Spleen (tissue), 11 donors: ENCODE measurements around the gene MFAP2. TPM values are rescaled to one million over a fixed set of nuclear protein-coding genes. Genes with fewer than 3 reads are reported as not detected.

Experiments used
- DNase-seq: peaks from one replicate; pipeline ENCODE4 v3.0.0-alpha.2; 2020
- H3K27ac ChIP-seq, 8 donors: fragments of 200-600 bp; sonication (generic) in 7 of 8; 1 replicate in 4 of 8; 2 replicates in 4 of 8; pipeline versions ENCODE4 v1.5.0 to v1.8.0; 2016 to 2021; ENCODE audit warnings: inconsistent platforms in 4 of 8, mild to moderate bottlenecking in 4 of 8, moderate library complexity in 1 of 8
- H3K27me3 ChIP-seq, 7 donors: fragments of 200-600 bp; sonication (generic) in 6 of 7; replicated peaks in 1 of 7; 1 replicate in 4 of 7; 2 replicates in 3 of 7; pipeline versions ENCODE4 v1.5.0 to v1.8.0; 2016 to 2021; ENCODE audit warnings: inconsistent platforms in 3 of 7, mild to moderate bottlenecking in 1 of 7
- H3K36me3 ChIP-seq, 6 donors: fragments of 200-600 bp; sonication (generic) in 5 of 6; 1 replicate in 4 of 6; 2 replicates in 2 of 6; pipeline versions ENCODE4 v1.5.0 to v1.8.0; 2016 to 2021; ENCODE audit warnings: inconsistent platforms in 2 of 6
- H3K4me1 ChIP-seq, 6 donors: fragments of 200-600 bp; sonication (generic) in 5 of 6; 1 replicate in 3 of 6; 2 replicates in 3 of 6; pipeline versions ENCODE4 v1.5.0 to v1.8.0; 2016 to 2021; ENCODE audit warnings: inconsistent platforms in 3 of 6
- H3K4me3 ChIP-seq, 8 donors: fragments of 200-600 bp; sonication (generic) in 7 of 8; 1 replicate in 4 of 8; 2 replicates in 4 of 8; pipeline versions ENCODE4 v1.5.0 to v1.8.0; 2016 to 2021; ENCODE audit warnings: inconsistent platforms in 4 of 8, mild to moderate bottlenecking in 4 of 8, moderate library complexity in 2 of 8
- H3K9me3 ChIP-seq, 8 donors: fragments of 200-600 bp; sonication (generic) in 7 of 8; 1 replicate in 4 of 8; 2 replicates in 4 of 8; pipeline versions ENCODE4 v1.5.0 to v1.8.0; 2016 to 2021; ENCODE audit warnings: inconsistent platforms in 4 of 8
- POLR2A ChIP-seq, 3 donors: fragments of 450-650 bp; IDR thresholded peaks; one replicate each; pipeline ENCODE4 v1.5.1; 2017; ENCODE audit warnings: antibody characterized with exemption in 3 of 3, mild to moderate bottlenecking in 1 of 3
- POLR2AphosphoS5 ChIP-seq, 3 donors: sonication (generic); formaldehyde crosslinking; IDR thresholded peaks; one replicate each; pipeline ENCODE4 v1.5.1; 2017; ENCODE audit warnings: antibody characterized with exemption in 3 of 3
- WGBS, 5 donors: extraction: QIAGEN DNeasy Blood & Tissue Kit in 3 of 5; methylation state at CpG; one replicate each; pipeline versions ENCODE4 v1.1.5 to v1.1.7; 2013 to 2018; 5-methylcytosine and 5-hydroxymethylcytosine counted together
- intact Hi-C: fragments of 100-400 bp; cut with DNase I; formaldehyde crosslinking; loops from one replicate; pipeline ENCODE4 v1.15.0; 2023; ENCODE audit warnings: low total_unique reads
- polyA plus RNA-seq, 3 donors: library from polyadenylated mRNA; stranded (reverse); fragments of 200-250 nt; gene quantifications; one replicate each; pipeline ENCODE4 v1.2.1, GENCODE V29; 2013
- total RNA-seq, 7 donors: library from RNA; depleted of rRNA in 3 of 7; stranded (reverse); fragments of >200 nt in 3 of 7; fragmentation: NEBNext Ultra II Directional in 4 of 7; extraction: Animal tissue kit (Norgen Biotek cat#: 25700) in 4 of 7; gene quantifications; one replicate each; pipeline versions ENCODE4 v1.1.0 to v1.2.1, GENCODE V29; 2016 to 2021
- TF ChIP-seq, protein P1 (sequence below), 11 experiments: fragments of 200-600 bp in 7 of 11; fragments of 450-650 bp in 4 of 11; sonication (generic) in 4 of 11; IDR thresholded peaks in 8 of 11; conservative IDR thresholded peaks in 3 of 11; 1 replicate in 7 of 11; 2 replicates in 4 of 11; pipeline versions ENCODE4 v1.4.0 to v1.8.0; 2016 to 2021; ENCODE audit warnings: antibody characterized with exemption in 11 of 11, inconsistent platforms in 4 of 11, mild to moderate bottlenecking in 1 of 11
- donor health status: healthy with polysubstance abuse.
- donor health status: DM: no; HTN: no; CAD: no; lungs with moderate emphysema.
- donor health status: DM: no; HTN: no; CAD: no.
- donor health status: Bipolar disorder and iron deficiency.
- donor health status: healthy.
- donor health status: DM: no; HTN: no; CAD: no.
- donor health status: DM: yes; HTN: yes; CAD: no.

Gene MFAP2
- total and polyA plus RNA-seq, 10 donors = 0.77 to 3.9 (median 1.2) TPM; not detected in 3

DNA sequence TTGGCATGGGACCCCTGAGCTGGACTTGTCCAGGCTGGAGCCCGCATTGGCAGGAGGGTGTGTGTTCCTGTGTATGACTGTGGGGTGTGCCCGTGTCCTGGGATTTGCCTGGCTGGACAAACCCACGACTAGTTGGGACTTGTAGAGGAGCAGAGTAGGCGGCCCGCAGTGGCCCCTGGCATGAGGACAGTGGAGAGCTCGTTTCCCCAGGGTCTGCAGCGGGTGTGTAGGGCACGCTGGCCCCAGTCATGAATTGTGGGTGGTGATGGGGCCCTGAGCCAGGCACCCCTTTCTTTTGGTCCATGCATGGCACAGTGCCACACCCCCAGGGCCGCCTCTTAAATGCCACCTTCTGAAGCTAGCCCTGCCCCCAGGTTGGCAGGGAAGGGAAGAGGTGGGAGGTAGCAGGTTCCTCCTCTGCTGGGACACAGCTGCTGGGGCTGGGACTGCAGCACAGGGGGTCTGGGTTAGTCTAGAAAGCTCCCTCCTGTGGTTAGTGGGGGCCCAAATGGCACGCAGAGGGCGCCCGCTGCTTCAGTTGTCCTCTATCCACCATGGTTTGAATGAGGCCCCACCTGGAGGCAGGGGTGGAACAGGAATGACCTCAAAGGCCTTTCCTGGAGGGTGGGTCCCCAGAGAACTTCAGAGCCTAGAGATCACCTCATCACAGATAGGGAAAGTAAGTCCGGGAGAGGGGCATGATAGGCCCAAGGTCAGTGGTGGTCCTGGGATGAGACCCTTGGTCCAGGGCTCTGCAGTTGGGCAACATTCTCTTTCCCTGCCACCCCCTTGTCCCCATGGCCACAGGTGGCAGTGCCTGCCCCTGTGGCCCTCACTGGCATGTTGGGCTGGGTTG is 54.6 kb downstream of the MFAP2 start:
- 84 to 94% (median 90%) methylated on average over 13 of the region's 13 CpGs for WGBS, 5 donors
- DNase-seq = no peak
- H3K27ac ChIP-seq = no peak overlapping the region
- no peak for TF ChIP-seq POLR2AphosphoS5 (IDR thresholded peaks at IDR 0.05)
- TF ChIP-seq, protein P1, sequence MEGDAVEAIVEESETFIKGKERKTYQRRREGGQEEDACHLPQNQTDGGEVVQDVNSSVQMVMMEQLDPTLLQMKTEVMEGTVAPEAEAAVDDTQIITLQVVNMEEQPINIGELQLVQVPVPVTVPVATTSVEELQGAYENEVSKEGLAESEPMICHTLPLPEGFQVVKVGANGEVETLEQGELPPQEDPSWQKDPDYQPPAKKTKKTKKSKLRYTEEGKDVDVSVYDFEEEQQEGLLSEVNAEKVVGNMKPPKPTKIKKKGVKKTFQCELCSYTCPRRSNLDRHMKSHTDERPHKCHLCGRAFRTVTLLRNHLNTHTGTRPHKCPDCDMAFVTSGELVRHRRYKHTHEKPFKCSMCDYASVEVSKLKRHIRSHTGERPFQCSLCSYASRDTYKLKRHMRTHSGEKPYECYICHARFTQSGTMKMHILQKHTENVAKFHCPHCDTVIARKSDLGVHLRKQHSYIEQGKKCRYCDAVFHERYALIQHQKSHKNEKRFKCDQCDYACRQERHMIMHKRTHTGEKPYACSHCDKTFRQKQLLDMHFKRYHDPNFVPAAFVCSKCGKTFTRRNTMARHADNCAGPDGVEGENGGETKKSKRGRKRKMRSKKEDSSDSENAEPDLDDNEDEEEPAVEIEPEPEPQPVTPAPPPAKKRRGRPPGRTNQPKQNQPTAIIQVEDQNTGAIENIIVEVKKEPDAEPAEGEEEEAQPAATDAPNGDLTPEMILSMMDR (IDR thresholded peaks at IDR 0.05 in 8 of 11, conservative IDR thresholded peaks at IDR 0.05 in 3 of 11) = no peak
- no peak for TF ChIP-seq POLR2A (IDR thresholded peaks at IDR 0.05)
- no peak overlapping the region for H3K4me3 ChIP-seq
- peaks cover 9 to 15% (median 13%) of the 10 kb centered on the region in 6 donors for H3K4me1 ChIP-seq
- H3K27me3 ChIP-seq = peaks cover 0 to 20% (median 0%) of the 10 kb centered on the region in 7 donors
- intact Hi-C loops = no loop called here
- H3K9me3 ChIP-seq = no peaks in the 10 kb centered on the region
- peaks cover 0 to 9% (median 5%) of the 10 kb centered on the region in 6 donors for H3K36me3 ChIP-seq

DNA sequence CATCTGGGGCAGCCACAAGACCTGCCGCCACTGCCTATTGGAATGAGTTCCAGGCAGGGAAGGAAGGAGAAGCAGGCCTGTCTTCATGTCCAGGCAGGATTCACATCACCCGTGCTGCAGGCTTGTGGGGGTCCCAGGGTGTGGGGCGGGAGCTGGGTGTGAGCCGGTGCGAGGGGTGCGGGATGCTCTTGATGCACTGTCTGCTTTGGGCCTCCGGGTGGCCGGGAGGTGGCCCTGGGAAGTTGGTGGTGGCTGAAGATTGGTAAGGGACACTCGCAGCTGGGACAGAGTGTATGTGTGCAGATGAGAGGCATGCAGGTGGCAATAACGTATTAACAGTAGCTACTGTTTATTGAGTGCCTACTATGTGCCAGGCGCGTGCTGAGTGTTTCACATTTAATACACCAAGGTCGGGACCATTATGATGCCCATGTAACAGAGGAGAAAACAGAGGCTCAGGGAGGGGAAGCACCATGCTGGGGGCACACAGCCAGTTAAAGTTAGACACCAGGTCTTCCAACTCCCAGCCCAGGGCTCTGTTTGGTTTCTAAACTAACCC is 55.4 kb downstream of the MFAP2 start:
- DNase-seq = no peak
- no peak for TF ChIP-seq POLR2AphosphoS5 (IDR thresholded peaks at IDR 0.05)
- TF ChIP-seq, protein P1 (IDR thresholded peaks at IDR 0.05 in 8 of 11, conservative IDR thresholded peaks at IDR 0.05 in 3 of 11) = no peak
- 89 to 95% (median 91%) methylated on average over 13 of the region's 13 CpGs for WGBS, 5 donors
- H3K4me1 ChIP-seq = peaks cover 9 to 16% (median 13%) of the 10 kb centered on the region in 6 donors
- H3K9me3 ChIP-seq = no peaks in the 10 kb centered on the region
- peaks cover 0 to 1% (median under 1%) of the 10 kb centered on the region in 6 donors for H3K36me3 ChIP-seq
- no peak overlapping the region for H3K27ac ChIP-seq
- no peak overlapping the region for H3K4me3 ChIP-seq
- peaks cover 0 to 20% (median 0%) of the 10 kb centered on the region in 7 donors for H3K27me3 ChIP-seq
- intact Hi-C loops = no loop called here

Other genes with a start within 250 kb of the MFAP2 start
- gene RNU1-4, start 240.1 kb downstream of the MFAP2 start, total RNA-seq = 1,000 to 10,000 TPM in 4 of 7 donors, under 1 TPM in 3; under 0.01 to 8,075 (median 6,234) TPM
- not detected for gene RNU1-4, start 240.1 kb downstream of the MFAP2 start, polyA plus RNA-seq
- 1,000 to 10,000 TPM in 4 of 7 donors, under 1 TPM in 3; under 0.01 to 8,075 (median 6,234) TPM for gene RNU1-2, start 84.6 kb downstream of the MFAP2 start, total RNA-seq
- not detected for gene RNU1-2, start 84.6 kb downstream of the MFAP2 start, polyA plus RNA-seq
- gene CROCC, start 58.7 kb downstream of the MFAP2 start, total RNA-seq = 10 to 100 TPM; 19.0 to 41.9 (median 31.0) TPM
- gene CROCC, start 58.7 kb downstream of the MFAP2 start, polyA plus RNA-seq = 10 to 100 TPM; 14.5 to 55.4 (median 27.5) TPM
- 10 to 100 TPM; 45.4 to 83.9 (median 69.5) TPM for gene ATP13A2, start 31.3 kb upstream of the MFAP2 start, total RNA-seq
- gene ATP13A2, start 31.3 kb upstream of the MFAP2 start, polyA plus RNA-seq = 10 to 100 TPM; 13.7 to 27.1 (median 18.9) TPM
- 100 to 1,000 TPM in 3 of 7 donors, 10 to 100 TPM in 4; 82.9 to 132 (median 84.0) TPM for gene SDHB, start 73.4 kb upstream of the MFAP2 start, total RNA-seq
- gene SDHB, start 73.4 kb upstream of the MFAP2 start, polyA plus RNA-seq = 10 to 100 TPM; 49.1 to 85.0 (median 75.4) TPM
- 10 to 100 TPM in 5 of 7 donors, 1 to 10 TPM in 2; 8.7 to 63.6 (median 30.7) TPM for gene PADI2, start 138.8 kb upstream of the MFAP2 start, total RNA-seq
- 1 to 10 TPM in 2 of 3 donors, under 1 TPM in 1; 0.50 to 3.5 (median 3.3) TPM for gene PADI2, start 138.8 kb upstream of the MFAP2 start, polyA plus RNA-seq
- under 1 TPM in 3 of 7 donors, not detected in 4; 0.32 to 0.76 (median 0.46) TPM for gene PADI1, start 224.5 kb upstream of the MFAP2 start, total RNA-seq
- under 1 TPM; 0.03 to 0.29 (median 0.09) TPM for gene PADI1, start 224.5 kb upstream of the MFAP2 start, polyA plus RNA-seq